Panc1 (cell line): Measurements from ENCODE around the gene MADD. TPM values are rescaled to one million over a fixed set of nuclear protein-coding genes. Genes with fewer than 3 reads are reported as not detected.

Experiments used
- ATAC-seq: fragments of 200-7000 bp; cut with Tn5 transposase; 2 replicates; pipeline ENCODE4 v1.9.1; 2020; ENCODE audit warnings: mild to moderate bottlenecking, moderate library complexity
- BruUV-seq: library from RNA; stranded (reverse); fragments of 400-500 nt; replicated peaks from 2 replicates; lab custom pipeline; 2021; lab: Mats Ljungman, UMichigan
- CTCF ChIA-PET: fragments of 300-600 bp; sonication (Branson Sonifier 250); formaldehyde crosslinking; loops from one replicate; lab custom pipeline; 2022; ENCODE audit warnings: antibody characterized with exemption; lab: Charles Lee
- POLR2A ChIA-PET: fragments of 300-600 bp; sonication (Branson Sonifier 250); formaldehyde crosslinking; loops from one replicate; lab custom pipeline; 2022; ENCODE audit warnings: antibody characterized with exemption; lab: Charles Lee
- DNase-seq: peaks from one replicate; pipeline ENCODE4 v3.0.0-alpha.2; 2010; ENCODE audit warnings: low read depth, low spot score
- H3K27ac ChIP-seq: 2 replicates; pipeline ENCODE4 v1.5.1; 2011; ENCODE audit warnings: mild to moderate bottlenecking, low read length, inconsistent platforms
- H3K27me3 ChIP-seq: fragments of 200-500 bp; sonication (Bioruptor generic); 2 replicates; pipeline ENCODE4 v1.6.0; 2014; ENCODE audit warnings: low read length, inconsistent platforms; ENCODE audit not compliant: control insufficient read depth, insufficient read depth
- H3K36me3 ChIP-seq: fragments of 200-500 bp; sonication (Bioruptor generic); 2 replicates; pipeline ENCODE4 v1.5.1; 2014; ENCODE audit warnings: inconsistent platforms, mild to moderate bottlenecking, low read length, moderate library complexity; ENCODE audit not compliant: control insufficient read depth, insufficient read depth
- H3K4me1 ChIP-seq: 2 replicates; pipeline ENCODE4 v1.5.1; 2011; ENCODE audit warnings: inconsistent platforms, mild to moderate bottlenecking, low read length, moderate library complexity; ENCODE audit not compliant: control insufficient read depth, insufficient read depth
- H3K4me3 ChIP-seq, 2 experiments: 2 replicates each; pipeline ENCODE4 v1.5.1; 2011 to 2012; ENCODE audit warnings: low read depth in 2 of 2, low read length in 2 of 2, mild to moderate bottlenecking in 2 of 2, inconsistent platforms in 1 of 2, moderate library complexity in 1 of 2
- H3K9me3 ChIP-seq: fragments of 200-500 bp; sonication (Bioruptor generic); 2 replicates; pipeline ENCODE4 v1.5.1; 2014; ENCODE audit warnings: low read depth, mild to moderate bottlenecking, inconsistent platforms, low read length, moderate library complexity; ENCODE audit not compliant: control insufficient read depth, insufficient read depth
- POLR2AphosphoS5 ChIP-seq: IDR thresholded peaks from 2 replicates; pipeline ENCODE4 v1.6.1; 2012; ENCODE audit warnings: mild to moderate bottlenecking, low read depth, low read length, moderate library complexity
- SIN3A ChIP-seq: IDR thresholded peaks from 2 replicates; pipeline ENCODE4 v1.6.1; 2012; ENCODE audit warnings: low read depth, mild to moderate bottlenecking, low read length, moderate library complexity, borderline replicate concordance; ENCODE audit not compliant: insufficient read depth
- TCF7L2 ChIP-seq: IDR thresholded peaks from 2 replicates; pipeline ENCODE4 v1.6.1; 2011; ENCODE audit warnings: mild to moderate bottlenecking, low read depth, low read length, inconsistent platforms
- in situ Hi-C: cut with HindIII; loops from 2 replicates; pipeline ENCODE4 v1.10.0; 2016; ENCODE audit warnings: low sequenced_read_pairs, low pct_unique_long_range_greater_than_20kb
- intact Hi-C: fragments of 100-400 bp; cut with micrococcal nuclease; formaldehyde crosslinking; loops from one replicate; pipeline ENCODE4 v1.10.0; 2022; ENCODE audit not compliant: unreplicated experiment
- total RNA-seq: library from RNA; stranded (reverse); gene quantifications from one replicate; pipeline ENCODE4 v1.2.1, GENCODE V29; 2021; ENCODE audit not compliant: unreplicated experiment
- TF ChIP-seq, protein P1 (sequence below), 2 experiments: IDR thresholded peaks; 2 replicates each; pipeline ENCODE4 v1.6.1; 2011 to 2012; ENCODE audit warnings: low read depth in 2 of 2, control low read depth in 1 of 2, low read length in 1 of 2, mild to moderate bottlenecking in 1 of 2, moderate library complexity in 1 of 2; ENCODE audit not compliant: insufficient read depth in 1 of 2
- TF ChIP-seq, protein P2 (sequence below): fragments of 450-650 bp; IDR thresholded peaks from 2 replicates; pipeline ENCODE4 v1.5.1; 2017; ENCODE audit warnings: mild to moderate bottlenecking

The MADD gene
- total RNA-seq, 1 experiment from 2014 or later = 51.1 TPM

DNA sequence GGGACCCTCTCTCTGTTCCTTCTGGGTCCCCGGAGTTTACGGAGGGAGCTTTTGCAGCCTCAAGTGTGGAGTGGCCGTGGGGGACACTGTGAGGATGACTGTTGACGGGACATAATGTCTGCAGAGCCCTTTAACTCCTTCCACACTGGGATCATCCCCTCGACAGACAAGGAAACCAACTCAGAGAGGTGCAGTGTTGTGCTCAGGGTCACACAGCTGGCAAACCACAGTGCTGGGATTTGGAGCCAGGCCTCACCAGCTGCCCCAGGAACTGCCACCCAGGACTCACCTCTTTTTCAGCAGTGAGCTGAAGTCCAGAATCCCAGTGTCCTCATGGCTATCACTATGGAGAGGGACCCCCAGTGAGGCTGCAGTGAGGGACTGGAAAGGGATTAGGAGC is 77.2 kb downstream of the MADD start:
- Histone ChIP-seq H3K27me3 (no peaks in the 10 kb centered on the region), H3K4me3 (no peak overlapping the region), H3K4me1 (no peaks in the 10 kb centered on the region), H3K27ac (no peak overlapping the region), H3K36me3 (no peaks in the 10 kb centered on the region), H3K9me3 (no peaks in the 10 kb centered on the region)
- DNase-seq = no peak
- CTCF ChIA-PET = no interaction called here
- no peak for TF ChIP-seq POLR2AphosphoS5
- TF ChIP-seq TCF7L2 = no peak
- TF ChIP-seq, protein P1, sequence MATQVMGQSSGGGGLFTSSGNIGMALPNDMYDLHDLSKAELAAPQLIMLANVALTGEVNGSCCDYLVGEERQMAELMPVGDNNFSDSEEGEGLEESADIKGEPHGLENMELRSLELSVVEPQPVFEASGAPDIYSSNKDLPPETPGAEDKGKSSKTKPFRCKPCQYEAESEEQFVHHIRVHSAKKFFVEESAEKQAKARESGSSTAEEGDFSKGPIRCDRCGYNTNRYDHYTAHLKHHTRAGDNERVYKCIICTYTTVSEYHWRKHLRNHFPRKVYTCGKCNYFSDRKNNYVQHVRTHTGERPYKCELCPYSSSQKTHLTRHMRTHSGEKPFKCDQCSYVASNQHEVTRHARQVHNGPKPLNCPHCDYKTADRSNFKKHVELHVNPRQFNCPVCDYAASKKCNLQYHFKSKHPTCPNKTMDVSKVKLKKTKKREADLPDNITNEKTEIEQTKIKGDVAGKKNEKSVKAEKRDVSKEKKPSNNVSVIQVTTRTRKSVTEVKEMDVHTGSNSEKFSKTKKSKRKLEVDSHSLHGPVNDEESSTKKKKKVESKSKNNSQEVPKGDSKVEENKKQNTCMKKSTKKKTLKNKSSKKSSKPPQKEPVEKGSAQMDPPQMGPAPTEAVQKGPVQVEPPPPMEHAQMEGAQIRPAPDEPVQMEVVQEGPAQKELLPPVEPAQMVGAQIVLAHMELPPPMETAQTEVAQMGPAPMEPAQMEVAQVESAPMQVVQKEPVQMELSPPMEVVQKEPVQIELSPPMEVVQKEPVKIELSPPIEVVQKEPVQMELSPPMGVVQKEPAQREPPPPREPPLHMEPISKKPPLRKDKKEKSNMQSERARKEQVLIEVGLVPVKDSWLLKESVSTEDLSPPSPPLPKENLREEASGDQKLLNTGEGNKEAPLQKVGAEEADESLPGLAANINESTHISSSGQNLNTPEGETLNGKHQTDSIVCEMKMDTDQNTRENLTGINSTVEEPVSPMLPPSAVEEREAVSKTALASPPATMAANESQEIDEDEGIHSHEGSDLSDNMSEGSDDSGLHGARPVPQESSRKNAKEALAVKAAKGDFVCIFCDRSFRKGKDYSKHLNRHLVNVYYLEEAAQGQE (IDR thresholded peaks at IDR 0.05; ENCODE audit: insufficient read depth in 1 of 2, low read depth in 2 of 2, low read length in 1 of 2) = no peak
- TF ChIP-seq, protein P2, sequence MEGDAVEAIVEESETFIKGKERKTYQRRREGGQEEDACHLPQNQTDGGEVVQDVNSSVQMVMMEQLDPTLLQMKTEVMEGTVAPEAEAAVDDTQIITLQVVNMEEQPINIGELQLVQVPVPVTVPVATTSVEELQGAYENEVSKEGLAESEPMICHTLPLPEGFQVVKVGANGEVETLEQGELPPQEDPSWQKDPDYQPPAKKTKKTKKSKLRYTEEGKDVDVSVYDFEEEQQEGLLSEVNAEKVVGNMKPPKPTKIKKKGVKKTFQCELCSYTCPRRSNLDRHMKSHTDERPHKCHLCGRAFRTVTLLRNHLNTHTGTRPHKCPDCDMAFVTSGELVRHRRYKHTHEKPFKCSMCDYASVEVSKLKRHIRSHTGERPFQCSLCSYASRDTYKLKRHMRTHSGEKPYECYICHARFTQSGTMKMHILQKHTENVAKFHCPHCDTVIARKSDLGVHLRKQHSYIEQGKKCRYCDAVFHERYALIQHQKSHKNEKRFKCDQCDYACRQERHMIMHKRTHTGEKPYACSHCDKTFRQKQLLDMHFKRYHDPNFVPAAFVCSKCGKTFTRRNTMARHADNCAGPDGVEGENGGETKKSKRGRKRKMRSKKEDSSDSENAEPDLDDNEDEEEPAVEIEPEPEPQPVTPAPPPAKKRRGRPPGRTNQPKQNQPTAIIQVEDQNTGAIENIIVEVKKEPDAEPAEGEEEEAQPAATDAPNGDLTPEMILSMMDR = no peak
- TF ChIP-seq SIN3A = no peak
- in situ Hi-C loops (no loop called here), intact Hi-C loops (no loop called here)
- no TSS peak for BruUV-seq
- ATAC-seq = peak; percentile 12; the same call in 1 of the 2 replicates
- POLR2A ChIA-PET = no interaction called here

DNA sequence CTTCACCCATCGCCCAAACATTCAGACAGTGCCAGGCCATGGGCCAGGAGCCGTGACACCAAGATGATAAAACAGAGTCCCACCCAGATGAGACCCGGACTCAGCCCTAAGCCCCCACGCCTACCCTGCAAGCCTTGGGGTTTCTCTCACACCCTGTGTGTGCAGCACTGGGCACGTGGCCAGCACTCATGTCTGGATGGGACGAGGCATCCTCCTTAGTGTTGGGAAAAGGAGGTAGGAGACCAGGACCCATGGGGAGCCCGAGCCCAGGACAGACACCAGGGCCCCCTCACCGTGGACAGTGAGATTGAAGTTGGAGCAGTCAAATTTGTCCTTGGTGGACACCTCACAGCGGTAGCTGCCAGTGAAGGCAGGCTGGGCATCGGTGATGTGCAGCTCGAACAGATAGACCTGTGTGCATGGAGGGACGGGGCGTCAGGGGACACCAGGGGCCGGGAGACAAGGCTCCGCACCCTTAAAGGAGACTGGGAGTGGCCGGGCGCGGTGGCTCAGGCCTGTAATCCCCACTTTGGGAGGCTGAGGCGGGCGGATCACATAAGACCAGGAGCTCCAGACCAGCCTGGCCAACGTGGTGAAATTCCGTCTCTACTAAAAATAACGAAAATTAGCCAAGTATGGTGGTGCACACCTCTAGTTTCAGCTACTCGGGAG is 78.3 kb downstream of the MADD start:
- no peaks in the 10 kb centered on the region for H3K4me1 ChIP-seq
- H3K27me3 ChIP-seq = no peaks in the 10 kb centered on the region
- H3K4me3 ChIP-seq = no peak overlapping the region
- H3K27ac ChIP-seq = no peak overlapping the region
- TF ChIP-seq SIN3A (no peak), TCF7L2 (no peak), POLR2AphosphoS5 (no peak)
- TF ChIP-seq, protein P1 (IDR thresholded peaks at IDR 0.05; ENCODE audit: insufficient read depth in 1 of 2, low read depth in 2 of 2, low read length in 1 of 2) = no peak
- TF ChIP-seq, protein P2 = no peak
- ATAC-seq (no peak), DNase-seq (no peak)
- in situ Hi-C loops = no loop called here
- intact Hi-C loops = no loop called here
- CTCF ChIA-PET = interaction anchor here (0.6 kb wide), 1 partner anchor 279 kb away, joined by 7 read pairs; no protein-coding TSS in a partner anchor
- POLR2A ChIA-PET = no interaction called here
- no peaks in the 10 kb centered on the region for H3K9me3 ChIP-seq
- no peaks in the 10 kb centered on the region for H3K36me3 ChIP-seq
- no TSS peak for BruUV-seq
